Limb (tissue), 2 donors: ENCODE measurements around the gene DUSP22.
A peak's percentile ranks its signal among the peaks of the same experiment; 100 is the strongest.
"Not testable (repeated sequence)": the region's sequence is repeated elsewhere in the genome, so short reads cannot be mapped to it uniquely, and the experiment has no call there.

Source experiments
- DNase-seq, 2 donors: peaks; one replicate each; pipeline ENCODE4 v3.0.0-alpha.2; 2016; ENCODE audit errors: extremely low spot score in 2 of 2

Gene DUSP22

DNA sequence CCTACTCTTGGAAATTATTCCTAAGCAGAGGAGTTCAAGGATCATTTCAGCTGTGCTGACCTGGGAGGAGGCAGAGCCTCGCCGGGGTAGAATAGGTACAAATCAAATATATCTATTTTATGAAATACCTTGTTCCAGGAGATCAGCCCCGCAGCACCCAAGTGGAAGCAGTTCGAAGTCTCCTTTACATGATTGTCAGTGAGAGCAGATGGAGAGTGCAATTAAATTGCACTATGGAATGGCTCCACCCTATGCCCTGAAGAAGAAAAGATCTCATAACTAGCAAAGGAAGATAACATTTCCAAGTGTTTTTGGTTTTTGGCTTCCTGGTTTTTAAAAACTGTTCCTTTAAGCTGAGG lies 31.4 kb downstream of the DUSP22 start:
- DNase-seq = no peak

DNA sequence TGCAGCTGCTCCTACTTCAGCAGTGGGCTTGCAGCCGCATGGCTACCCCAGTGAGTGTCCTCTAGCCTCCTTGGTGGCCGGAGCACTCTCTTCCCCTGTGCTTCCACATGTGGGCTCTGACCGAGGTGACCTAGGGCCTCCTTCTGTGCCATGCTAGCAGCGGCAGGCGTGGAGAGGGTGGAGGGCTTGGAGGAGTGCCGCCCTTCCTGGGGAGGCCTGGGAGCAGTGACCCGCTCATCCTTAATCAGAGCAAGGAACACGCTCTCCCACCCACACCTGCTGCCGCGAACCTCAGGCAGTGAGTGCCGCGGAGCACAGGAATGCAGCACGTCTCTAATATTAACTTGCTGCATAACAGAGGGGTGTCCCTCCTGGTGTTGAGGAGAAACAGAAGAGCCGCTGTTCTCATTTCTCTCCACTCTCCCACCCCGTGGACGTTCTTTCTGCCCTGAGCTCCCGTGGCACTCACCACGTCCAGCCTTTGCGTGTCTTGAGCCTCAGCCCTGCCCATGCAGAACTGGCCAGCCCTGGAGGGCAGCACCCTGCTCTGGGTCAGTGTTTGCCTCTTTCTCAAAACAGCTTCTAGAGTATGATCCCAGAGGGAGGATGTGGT lies 31.9 kb downstream of the DUSP22 start:
- no peak for DNase-seq

DNA sequence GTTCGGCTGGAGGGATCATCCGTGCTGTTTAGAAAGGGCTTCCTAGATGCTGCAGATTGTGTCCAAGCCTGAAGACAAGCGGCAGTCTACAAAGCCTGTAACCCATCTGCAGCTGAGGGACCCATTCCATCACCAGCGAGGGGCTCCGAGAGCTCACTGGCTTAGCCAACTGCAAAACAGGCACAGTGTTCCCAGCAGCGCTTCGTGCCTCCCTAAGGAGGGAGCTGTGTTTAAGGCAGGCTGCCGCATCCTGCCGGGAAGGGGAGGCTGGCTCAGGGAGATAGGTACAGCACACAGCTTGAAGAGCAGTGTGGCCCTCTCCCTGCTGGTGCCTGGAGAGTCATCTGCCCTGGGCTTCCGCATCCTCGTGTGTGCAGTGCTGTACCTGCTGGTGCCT lies 32.4 kb downstream of the DUSP22 start:
- no peak for DNase-seq

DNA sequence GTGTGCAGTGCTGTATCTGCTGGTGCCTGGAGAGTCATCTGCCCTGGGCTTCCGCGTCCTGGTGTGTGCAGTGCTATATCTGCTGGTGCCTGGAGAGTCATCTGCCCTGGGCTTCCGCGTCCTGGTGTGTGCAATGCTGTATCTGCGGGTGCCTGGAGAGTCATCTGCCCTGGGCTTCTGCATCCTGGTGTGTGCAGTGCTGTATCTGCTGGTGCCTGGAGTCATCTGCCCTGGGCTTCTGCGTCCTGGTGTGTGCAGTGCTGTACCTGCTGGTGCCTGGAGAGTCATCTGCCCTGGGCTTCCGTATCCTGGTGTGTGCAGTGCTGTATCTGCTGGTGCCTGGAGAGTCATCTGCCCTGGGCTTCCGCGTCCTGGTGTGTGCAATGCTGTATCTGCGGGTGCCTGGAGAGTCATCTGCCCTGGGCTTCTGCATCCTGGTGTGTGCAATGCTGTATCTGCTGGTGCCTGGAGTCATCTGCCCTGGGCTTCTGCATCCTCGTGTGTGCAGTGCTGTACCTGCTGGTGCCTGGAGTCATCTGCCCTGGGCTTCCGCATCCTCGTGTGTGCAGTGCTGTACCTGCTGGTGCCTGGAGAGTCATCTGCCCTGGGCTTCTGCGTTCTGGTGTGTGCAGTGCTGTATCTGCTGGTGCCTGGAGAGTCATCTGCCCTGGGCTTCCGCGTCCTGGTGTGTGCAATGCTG lies 33.0 kb downstream of the DUSP22 start:
- not testable (repeated sequence) for DNase-seq

DNA sequence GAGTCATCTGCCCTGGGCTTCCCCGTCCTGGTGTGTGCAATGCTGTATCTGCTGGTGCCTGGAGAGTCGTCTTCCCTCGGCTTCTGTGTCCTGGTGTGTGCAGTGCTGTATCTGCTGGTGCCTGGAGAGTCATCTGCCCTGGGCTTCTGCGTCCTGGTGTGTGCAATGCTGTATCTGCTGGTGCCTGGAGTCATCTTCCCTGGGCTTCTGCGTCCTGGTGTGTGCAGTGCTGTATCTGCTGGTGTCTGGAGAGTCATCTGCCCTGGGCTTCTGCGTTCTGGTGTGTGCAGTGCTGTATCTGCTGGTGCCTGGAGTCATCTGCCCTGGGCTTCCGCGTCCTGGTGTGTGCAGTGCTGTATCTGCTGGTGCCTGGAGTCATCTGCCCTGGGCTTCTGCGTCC lies 33.8 kb downstream of the DUSP22 start:
- DNase-seq = not testable (repeated sequence)

DNA sequence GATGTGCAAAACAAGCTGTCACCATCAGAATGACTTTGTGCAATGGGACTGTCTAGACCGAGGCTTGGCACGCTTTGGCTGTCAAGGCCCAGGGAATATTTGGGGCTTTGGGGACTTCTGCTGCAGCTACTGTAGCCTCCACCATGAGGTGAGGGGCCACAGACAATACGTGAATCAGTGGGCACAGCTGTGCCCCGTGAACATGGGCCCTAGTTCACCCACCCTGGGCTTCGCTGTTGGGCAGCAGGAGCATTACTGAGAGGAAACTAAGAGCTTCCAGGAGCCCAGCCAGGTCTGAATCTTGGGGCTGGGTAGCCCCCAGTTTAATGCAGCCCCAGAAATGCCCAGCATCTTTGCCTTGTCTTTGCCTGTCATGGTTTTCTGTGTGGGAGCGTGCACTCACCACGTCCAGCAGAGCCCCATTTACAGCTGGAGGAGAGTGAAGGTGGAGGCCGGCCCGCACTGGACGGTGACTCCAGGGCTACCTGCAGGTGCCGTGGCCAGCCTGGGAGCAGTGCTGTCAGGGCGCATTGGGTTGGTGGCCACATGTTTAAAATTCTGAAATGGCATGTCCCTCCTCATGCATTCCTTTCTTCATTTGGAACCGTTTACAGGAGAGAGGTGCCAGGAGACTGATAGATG lies 34.7 kb downstream of the DUSP22 start:
- DNase-seq = no peak

DNA sequence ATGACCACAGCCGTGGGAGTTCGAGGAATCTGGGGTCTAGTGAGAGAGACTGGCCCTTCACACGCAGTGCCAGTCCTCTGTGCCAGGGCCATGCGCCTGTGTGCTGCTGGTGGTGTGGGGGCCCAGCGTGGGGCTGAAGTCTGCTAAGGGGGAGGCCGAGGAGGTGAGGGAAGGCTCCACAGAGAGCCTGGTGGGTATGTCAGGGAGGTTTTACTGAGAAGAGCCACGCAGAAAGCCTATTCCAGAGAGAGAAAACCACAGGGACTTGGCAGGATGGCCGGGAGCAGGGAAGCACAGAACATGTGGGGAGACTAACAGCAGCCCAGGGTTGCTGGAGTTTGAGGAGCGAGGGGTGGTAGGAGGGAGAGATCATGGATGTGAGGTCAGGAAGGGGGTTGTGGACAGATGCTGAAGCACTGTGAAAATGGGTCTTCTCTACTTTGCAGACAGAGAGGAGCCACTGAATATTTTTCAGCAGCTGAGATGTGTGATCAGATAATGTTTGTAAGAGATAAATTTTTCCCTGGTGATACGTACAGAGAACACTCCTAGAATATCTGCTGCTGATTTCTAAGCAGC lies 35.3 kb downstream of the DUSP22 start:
- no peak for DNase-seq

DNA sequence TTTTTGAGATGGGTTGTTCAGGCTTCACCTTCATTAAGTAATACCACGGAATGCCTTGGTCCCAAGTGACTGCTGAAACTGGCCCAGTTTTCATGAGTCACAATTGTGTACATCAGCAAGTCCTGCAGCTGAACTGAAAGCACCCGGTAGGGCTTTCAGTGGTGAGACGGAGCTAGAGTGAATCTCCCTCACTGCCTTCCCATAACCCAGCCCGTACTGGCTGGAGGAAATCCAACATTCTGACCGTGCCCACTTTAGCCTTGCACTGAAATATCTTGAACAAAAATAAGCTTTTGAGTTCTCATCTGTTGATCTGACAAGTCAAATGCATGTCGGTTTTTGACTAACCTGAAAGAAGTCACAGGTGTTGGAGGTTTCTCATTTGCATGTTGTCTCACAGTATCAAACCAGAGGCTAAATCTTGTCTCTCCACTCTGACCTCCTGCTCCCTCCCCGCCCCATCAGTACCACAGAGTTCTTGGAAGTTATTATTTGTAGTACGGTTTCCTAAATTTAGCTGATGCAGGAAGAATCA lies 35.9 kb downstream of the DUSP22 start:
- DNase-seq = no peak

DNA sequence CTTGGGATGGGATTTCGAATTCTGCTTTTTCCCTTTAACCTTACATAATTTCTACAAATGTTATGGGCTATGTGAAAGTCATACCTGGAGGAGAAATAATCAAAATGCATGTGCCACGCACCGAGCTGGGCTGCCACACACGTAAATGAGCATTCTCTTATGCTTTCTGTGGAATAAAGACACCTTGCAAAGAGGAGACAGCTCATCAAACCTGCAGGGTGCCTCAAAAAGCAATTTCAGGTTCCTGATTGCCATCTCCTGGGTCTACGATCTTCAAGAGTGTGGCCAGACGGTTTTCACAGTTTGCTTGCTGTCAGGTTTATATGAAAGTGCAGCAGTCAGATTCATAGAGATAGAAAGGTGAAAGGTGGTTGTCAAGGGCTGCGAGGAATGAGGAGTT lies 36.6 kb downstream of the DUSP22 start:
- DNase-seq = no peak

DNA sequence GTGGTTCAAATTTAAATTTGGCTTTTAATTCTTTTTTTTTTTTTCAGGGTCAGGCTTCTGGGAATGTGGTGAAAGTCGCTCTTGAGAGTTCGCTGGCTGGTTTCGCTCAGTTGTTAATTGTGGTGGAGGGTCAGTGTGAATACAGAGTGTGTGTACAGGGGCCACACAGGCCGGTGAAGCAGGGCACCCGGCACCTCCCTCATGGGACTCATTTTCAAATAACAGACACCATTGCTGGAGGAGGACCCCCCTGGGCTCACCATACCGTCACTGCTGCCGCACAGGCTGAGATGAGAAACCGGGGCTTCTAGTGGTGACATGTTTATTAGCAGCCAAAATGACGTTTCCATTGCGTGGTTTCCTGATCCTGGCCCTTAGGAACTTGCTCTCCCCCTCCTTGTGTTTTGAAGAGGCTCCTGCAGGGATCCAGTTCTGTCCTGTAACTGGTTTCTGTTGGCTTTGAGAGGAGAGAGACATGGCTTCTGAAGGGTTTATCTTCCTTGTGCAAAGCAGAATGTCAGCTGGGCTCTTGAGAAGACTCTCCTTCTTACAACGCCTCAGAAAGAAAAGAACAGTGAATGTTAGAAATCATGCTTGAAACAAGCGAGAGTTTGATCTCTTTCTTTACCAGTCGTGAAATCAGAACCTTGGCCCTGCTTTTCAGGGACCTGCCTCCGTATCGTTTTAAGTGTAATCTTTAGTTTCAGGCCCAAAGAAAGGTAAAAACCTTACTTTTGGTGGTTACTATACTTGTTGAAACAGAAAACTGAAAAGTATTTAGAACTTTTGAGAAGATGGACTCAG lies 37.8 kb downstream of the DUSP22 start:
- peak in 1 of 2 donors; percentile 44 for DNase-seq

DNA sequence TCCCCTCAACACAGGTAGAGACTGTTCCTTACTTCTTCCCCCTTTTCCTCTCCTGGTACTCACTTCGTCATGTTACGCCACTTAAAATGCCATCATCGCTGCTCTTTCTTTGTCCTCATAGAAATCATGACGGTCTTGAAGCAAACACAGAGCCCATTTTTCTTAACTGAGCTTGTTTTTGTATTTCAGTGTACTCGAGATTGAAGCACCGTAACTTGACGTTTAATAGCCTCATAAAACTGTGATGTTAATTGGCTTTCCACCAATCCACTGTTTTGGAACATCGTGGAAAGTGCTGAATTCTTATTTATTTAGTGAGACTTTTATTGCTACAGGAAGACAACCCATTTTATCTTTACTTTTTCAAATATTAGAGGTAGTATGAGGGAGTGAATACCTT lies 38.7 kb downstream of the DUSP22 start:
- no peak for DNase-seq

DNA sequence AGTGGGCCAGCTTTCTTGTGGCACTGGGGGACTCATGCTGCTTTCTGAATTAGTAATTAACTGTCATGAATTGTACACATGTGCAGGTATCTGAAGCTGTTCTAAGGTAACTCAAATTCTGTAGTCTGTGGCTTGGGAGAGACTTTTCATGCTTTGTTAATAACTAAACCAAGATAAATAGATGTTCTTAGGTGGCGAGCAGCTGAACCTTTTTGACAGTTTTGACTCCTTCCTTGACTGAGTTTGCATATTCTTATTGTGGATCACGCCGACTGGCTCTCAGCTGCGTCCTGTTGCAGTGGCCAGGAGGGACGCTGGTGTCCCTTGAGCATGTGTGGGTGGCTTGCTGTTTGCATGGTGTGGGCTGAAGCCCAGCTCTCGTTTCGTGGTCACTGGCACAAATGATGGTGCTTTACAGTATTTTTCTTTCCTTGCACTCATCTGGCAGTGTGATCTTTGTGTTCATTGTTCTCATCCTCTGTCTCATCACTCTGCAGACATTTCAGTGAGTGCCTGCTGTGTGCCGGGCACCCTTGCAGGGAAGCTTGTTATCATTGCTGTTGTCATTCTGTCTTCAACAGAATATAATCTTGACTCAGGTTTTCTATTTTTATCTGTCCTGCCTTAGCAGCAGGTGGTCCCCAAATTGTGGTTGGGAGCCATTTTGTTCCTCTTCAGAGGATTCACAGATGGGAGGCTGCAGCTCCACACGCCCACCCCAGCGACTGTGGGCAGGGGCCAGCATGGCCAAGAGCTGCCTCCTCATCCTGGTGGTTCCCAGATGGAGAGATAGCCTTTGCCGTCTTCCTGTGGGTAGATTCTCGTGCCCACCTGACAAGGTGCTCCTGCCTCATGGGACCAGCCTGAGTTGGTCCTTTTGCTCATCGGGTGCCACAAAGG lies 39.6 kb downstream of the DUSP22 start:
- no peak for DNase-seq

DNA sequence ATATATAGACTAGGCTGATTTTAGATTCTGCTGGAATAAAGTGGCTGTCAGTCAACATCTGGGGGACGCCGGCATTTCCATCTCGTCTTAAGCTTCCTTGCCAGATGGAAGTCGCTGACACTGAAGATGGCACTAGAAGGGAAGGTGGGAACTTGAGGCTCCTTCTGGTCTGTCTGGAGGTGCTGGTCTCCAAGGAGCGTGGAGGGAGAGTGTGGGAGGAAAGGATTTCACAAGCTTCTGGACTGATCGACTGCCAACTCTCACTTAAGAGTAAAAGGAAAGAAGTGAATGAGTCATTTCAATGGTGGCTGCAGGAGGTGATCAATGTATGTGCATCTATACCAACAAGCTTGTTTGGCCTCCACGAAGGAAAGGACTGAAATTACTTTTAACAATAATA lies 40.4 kb downstream of the DUSP22 start:
- no peak for DNase-seq

DNA sequence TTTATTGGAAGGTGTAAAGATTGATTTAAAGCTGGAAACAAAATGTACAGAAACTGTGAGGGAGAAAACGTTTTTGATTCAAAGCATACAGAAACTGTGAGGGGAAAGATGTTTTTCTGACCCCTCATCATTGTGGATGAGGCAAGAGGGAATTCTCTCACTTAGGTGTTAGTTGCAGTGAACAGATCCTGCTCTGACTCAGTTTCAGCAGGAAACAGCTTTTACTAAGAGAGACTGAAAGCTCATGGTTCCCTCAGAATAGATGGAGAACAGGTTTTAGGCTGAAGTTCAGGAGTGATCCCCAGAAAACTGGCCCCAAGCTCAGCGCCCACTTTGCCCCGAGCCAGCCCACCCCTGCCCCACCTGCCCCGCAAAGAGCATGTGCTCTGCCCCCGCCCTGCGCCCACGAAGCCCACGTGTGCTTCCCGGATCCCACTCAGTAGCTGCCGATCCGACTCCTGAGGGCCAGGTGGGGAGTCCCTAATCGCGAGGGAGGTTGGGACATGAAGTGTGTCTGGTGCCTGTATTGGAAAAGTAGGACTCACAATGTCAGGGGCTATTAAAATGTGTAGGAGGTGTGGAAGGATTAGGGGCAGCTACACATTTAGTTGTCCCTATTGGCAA lies 41.2 kb downstream of the DUSP22 start:
- DNase-seq = no peak

DNA sequence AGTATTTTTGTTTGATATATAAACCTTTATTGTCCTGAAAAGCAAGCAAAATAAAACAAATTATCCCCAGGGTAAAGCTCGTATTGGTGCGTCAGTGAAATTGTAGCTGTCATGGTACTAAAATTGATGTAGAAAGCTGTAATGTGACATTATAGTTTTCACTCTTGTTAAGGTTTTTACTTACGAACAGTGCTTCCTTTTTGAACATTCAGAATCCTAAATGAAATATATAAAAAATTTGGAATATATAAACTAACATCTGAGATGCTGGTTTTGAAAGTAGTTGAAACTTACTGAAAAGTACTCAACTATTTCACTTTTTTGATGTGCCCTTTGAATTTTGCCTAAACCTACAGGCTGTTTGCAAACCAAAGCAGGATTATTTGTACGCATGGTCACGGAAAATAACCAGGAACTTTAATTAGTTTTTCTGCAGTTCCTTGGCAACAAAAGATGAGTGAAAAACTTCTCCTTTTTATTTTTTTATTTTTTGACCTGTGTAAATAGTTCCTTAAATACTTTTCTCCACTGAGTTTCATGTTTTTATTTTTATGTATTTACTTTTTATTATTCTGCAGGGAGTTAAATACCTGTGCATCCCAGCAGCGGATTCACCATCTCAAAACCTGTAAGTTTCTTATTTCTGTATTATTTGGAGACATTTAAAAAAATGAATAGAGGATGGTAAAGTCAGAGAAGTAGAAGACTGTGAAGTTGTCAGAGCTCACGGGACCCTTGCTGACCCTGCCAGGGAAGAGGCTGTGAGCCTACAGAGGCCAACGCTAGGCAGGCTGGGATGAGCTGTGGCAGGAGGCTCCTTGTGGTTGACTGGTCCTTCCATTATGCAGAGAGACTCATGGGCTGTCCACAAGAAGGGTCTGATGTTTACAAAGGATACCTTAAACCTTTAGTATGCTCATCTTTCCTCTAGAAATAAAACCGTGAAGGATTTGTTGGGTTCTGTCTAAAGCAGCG lies 42.5 kb downstream of the DUSP22 start:
- no peak for DNase-seq

DNA sequence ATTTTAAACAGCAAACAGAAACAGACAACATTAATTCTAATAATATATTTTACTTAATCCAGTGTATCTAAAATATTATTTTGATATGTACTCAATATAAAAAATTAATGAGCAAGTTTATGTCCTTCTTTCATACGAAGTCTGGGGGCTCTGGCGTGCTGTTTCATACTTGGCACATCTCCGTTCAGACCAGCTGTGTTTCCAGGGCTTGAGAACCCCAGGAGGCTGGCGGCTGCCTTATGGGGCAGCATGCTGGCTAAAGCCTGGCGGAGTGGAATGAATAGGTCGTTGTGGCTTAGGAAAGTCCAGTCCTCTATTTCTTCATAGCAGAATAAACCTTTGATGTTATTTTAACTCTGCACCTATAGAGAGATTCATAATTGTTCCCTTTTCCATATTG lies 43.3 kb downstream of the DUSP22 start:
- no peak for DNase-seq

DNA sequence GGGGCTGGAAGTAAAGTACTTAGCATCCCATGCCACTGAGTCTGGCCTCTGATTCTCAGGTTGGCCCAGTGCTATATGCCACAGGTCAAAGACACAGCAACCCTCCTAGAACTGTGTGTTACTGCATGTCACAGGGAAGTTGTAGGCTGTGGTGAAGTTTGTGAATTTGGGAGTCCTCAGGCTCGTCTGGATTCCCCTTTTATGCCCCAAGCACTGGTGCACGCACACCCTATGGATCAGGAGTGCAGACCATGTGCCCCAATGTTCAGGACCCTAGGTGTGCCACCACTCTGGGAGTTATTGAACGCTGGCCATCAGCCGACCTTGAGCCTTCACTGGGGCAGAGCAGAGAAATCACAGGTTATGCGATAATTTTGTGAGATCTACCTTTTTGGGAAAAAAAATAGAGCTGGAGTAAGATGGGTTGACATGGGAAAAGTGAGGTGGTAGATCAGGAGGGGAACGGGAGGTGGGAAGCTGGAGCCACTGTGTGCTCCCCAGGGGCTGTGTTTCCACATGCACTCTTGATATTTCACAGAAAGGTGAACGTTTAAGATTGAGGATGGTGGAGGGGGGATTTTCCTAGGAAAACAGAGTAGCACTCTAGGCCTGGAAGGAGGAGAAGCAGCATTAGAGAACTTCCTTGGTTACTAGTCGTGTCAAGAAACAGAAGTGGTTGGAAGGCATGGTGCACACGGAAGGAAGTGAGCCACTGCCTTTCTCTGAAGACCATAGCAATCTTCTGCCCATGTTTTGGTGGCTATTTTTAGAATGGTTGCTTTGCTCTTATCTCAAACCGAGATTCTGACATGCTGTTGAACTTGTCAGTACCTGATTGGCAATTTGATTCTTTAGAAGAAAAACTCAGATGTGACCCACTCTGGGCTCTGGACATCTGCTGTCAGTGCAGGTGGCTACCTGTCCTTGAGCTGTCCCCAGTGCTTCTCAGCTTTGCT lies 44.1 kb downstream of the DUSP22 start:
- DNase-seq = no peak
